Measurements from ENCODE around the gene PRKCA. TPM values are rescaled to one million over a fixed set of nuclear protein-coding genes. Genes with fewer than 3 reads are reported as not detected.

Gene PRKCA
- total RNA-seq, 4 donors from 2014 or later, result 9.6 to 15.5 (median 11.1) TPM

DNA sequence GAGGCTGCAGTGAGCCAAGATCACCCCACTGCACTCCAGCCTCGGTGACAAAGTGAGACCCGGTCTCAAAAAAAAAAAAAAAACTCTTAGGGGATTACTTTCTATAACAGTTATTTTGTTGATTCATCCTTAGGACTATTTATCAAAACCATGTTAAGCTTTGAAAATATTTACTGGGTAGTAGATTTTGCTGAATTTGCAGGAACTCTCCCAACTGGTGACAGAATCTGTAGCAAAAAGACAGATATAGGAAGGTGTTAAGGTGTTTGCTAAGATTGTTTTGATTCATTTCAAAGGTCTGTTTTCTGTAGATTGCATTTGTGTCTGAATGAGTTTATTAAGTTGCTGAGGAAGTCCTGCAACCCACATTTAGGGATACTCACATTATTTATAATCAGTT, 192.6 kb downstream of the PRKCA start:
- TF ChIP-seq POLR2A (IDR thresholded peaks at IDR 0.05), result no peak
- TF ChIP-seq, protein P1, sequence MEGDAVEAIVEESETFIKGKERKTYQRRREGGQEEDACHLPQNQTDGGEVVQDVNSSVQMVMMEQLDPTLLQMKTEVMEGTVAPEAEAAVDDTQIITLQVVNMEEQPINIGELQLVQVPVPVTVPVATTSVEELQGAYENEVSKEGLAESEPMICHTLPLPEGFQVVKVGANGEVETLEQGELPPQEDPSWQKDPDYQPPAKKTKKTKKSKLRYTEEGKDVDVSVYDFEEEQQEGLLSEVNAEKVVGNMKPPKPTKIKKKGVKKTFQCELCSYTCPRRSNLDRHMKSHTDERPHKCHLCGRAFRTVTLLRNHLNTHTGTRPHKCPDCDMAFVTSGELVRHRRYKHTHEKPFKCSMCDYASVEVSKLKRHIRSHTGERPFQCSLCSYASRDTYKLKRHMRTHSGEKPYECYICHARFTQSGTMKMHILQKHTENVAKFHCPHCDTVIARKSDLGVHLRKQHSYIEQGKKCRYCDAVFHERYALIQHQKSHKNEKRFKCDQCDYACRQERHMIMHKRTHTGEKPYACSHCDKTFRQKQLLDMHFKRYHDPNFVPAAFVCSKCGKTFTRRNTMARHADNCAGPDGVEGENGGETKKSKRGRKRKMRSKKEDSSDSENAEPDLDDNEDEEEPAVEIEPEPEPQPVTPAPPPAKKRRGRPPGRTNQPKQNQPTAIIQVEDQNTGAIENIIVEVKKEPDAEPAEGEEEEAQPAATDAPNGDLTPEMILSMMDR (IDR thresholded peaks at IDR 0.05), result no peak
- no peak for DNase-seq (ENCODE audit: low spot score in 2 of 2)
- 91 to 93% methylated on average over 2 of the region's 2 CpGs for WGBS, 2 donors
- no peak overlapping the region for H3K4me3 ChIP-seq (ENCODE audit: low read depth, poor library complexity, severe bottlenecking)
- intact Hi-C loops (cut with DNase I; ENCODE audit: low total_unique reads), result no loop called here

DNA sequence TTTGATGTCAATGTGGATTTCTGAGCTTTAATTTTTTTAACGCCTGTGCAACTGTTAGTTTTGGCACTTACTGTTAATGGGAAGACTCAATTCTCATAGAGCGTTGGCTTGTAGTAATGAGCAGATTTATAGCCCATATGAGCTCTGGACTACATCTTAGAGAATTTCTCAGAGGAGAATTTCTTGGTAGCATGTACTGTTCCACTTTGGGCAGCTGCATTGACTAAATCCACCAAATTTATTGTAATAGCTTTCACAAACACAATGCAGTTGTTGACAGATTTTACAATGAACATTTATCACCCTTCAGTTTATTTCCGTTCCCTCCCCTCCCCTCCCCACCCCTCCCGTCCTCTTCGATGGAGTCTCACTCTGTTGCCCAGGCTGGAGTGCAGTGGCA, 193.9 kb downstream of the PRKCA start:
- intact Hi-C loops (cut with DNase I; ENCODE audit: low total_unique reads), result no loop called here
- TF ChIP-seq, protein P1 (IDR thresholded peaks at IDR 0.05), result no peak
- no peak for TF ChIP-seq POLR2A (IDR thresholded peaks at IDR 0.05)
- H3K4me3 ChIP-seq (ENCODE audit: low read depth, poor library complexity, severe bottlenecking), result no peak overlapping the region
- DNase-seq (ENCODE audit: low spot score in 2 of 2), result no peak
- 66 to 74% methylated on average over 5 of the region's 5 CpGs for WGBS, 2 donors

DNA sequence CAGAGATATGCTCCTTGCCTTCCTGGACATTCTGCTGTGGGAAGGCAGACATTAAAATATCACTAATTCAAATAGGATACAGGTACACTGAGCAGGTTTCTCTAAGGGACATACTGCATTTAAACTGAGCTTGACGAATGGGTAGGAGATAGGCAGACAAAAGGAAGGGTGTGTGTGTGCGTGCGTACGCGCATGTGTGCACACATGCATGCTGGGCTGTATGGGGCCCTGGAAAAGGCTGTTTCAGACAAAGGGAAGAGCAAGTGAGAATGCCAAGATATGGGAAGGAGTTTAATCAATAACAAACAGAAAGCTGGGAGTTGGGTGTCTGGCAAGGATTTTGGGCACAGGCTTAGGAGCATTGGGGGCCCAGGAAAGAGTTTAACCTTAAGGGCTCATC, 196.2 kb downstream of the PRKCA start:
- no peak for DNase-seq (ENCODE audit: low spot score in 2 of 2)
- 96 to 97% methylated on average over 5 of the region's 5 CpGs for WGBS, 2 donors
- intact Hi-C loops (cut with DNase I; ENCODE audit: low total_unique reads), result no loop called here
- no peak overlapping the region for H3K4me3 ChIP-seq (ENCODE audit: low read depth, poor library complexity, severe bottlenecking)
- TF ChIP-seq POLR2A (IDR thresholded peaks at IDR 0.05), result no peak
- TF ChIP-seq, protein P1 (IDR thresholded peaks at IDR 0.05), result no peak

DNA sequence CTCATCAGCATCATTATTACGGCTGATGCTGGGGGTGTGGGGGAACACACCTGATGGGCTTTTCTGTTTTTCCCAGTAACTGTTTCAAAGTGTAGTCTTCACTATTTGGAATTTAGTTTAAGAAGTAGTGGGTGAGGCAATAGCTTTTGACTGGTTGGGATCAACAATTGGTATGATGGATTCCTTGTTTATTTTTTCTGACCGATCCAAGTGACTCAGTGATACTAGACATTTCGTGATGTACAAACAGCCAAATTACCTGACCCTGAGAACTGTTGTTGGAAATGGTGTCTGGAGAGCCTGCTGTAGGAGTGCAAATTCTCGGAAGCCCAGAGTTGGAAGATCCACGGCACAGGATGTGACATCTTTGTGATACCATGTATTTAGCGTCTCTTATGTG, 204.2 kb downstream of the PRKCA start:
- DNase-seq (ENCODE audit: low spot score in 2 of 2), result no peak
- no peak overlapping the region for H3K4me3 ChIP-seq (ENCODE audit: low read depth, poor library complexity, severe bottlenecking)
- WGBS, 2 donors, result 95 to 99% methylated on average over 6 of the region's 6 CpGs
- intact Hi-C loops (cut with DNase I; ENCODE audit: low total_unique reads), result no loop called here
- TF ChIP-seq, protein P1 (IDR thresholded peaks at IDR 0.05), result no peak
- TF ChIP-seq POLR2A (IDR thresholded peaks at IDR 0.05), result no peak

DNA sequence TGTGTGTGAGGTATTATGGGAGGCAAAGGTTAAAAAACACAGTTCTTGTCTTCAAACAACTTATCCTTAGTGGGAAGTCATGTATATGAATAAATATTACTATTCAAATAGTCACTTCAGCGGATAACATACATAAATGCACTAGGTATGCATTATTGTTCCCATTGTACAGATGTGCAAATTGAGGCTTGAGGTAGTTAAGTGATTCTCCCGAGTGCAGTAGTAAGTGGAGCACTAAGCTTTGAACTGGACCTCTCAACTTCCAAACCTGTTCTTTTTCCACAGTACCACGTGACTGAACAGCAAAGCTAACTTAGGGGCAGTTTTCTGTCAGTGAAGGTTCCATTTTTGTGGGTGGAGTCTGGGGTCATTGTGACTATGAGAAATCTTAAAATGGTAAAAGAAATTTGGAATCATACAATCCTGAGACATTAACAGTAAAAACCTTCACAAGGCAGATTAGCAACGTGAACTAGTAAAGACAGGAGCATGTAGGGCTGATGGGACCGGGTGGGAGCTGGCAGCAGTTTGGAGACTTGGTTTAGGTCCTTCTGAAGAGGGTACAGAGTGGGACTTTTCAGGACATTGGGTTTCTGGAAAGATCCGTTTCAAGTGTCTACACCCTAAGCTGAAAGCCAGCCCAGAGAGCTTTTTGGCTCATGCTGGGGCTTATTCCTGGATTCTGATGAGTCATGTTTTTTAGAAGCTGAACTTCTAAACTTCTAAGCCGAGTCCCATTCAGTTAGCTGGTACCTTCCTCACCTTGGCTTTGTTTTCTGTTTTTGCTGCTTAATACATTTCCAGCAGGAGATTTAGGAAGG, 204.9 kb downstream of the PRKCA start:
- DNase-seq (ENCODE audit: low spot score in 2 of 2), result no peak
- 48 to 49% methylated on average over 7 of the region's 7 CpGs for WGBS, 2 donors
- no peak overlapping the region for H3K4me3 ChIP-seq (ENCODE audit: low read depth, poor library complexity, severe bottlenecking)
- TF ChIP-seq, protein P1 (IDR thresholded peaks at IDR 0.05), result no peak
- TF ChIP-seq POLR2A (IDR thresholded peaks at IDR 0.05), result no peak
- intact Hi-C loops (cut with DNase I; ENCODE audit: low total_unique reads), result no loop called here
